Keratinocyte (primary cell): ENCODE results near the gene CCDC87. TPM values are rescaled to one million over a fixed set of nuclear protein-coding genes. Genes with fewer than 3 reads are reported as not detected.

Source experiments
- DNase-seq: peaks from one replicate; pipeline ENCODE4 v3.0.0-alpha.2; 2011; ENCODE audit warnings: low read depth, missing footprints, low spot score
- FAIRE-seq: peaks from 2 replicates; lab custom pipeline; 2011; peaks lifted over from hg19 to GRCh38; lab: Jason Lieb, UNC
- H2AFZ ChIP-seq: 2 replicates; pipeline ENCODE4 v1.6.0; 2012; ENCODE audit warnings: low read length, control low read depth, inconsistent platforms; ENCODE audit not compliant: control insufficient read depth
- H3K27ac ChIP-seq: 2 replicates; pipeline ENCODE4 v1.5.1; 2011; ENCODE audit warnings: low read length; ENCODE audit not compliant: control insufficient read depth, insufficient read depth
- H3K27me3 ChIP-seq: 3 replicates; pipeline ENCODE4 v1.6.0; 2011; ENCODE audit warnings: low read length; ENCODE audit not compliant: control insufficient read depth, insufficient read depth; ENCODE audit errors: extremely low read depth
- H3K36me3 ChIP-seq, 2 experiments: 2 replicates in 1 of 2; 3 replicates in 1 of 2; pipeline ENCODE4 v1.5.1; 2011; ENCODE audit warnings: low read length in 2 of 2, mild to moderate bottlenecking in 1 of 2; ENCODE audit not compliant: control insufficient read depth in 2 of 2, insufficient read depth in 2 of 2; ENCODE audit errors: extremely low read depth in 1 of 2
- H3K4me1 ChIP-seq: 3 replicates; pipeline ENCODE4 v1.5.1; 2011; ENCODE audit warnings: low read length; ENCODE audit not compliant: control insufficient read depth, insufficient read depth; ENCODE audit errors: extremely low read depth
- H3K4me2 ChIP-seq: 3 replicates; pipeline ENCODE4 v1.6.0; 2011; ENCODE audit warnings: low read depth, low read length; ENCODE audit not compliant: control insufficient read depth, insufficient read depth; ENCODE audit errors: extremely low read depth
- H3K4me3 ChIP-seq, 3 experiments: fragments of 200-600 bp in 1 of 3; sonication (generic) in 1 of 3; 2 replicates in 2 of 3; 3 replicates in 1 of 3; pipeline ENCODE4 v1.5.1; 2011 to 2016; ENCODE audit warnings: low read length in 3 of 3, mild to moderate bottlenecking in 3 of 3, control low read depth in 2 of 3, inconsistent platforms in 1 of 3, low read depth in 1 of 3, mixed read lengths in 1 of 3, mixed run types in 1 of 3, moderate library complexity in 1 of 3; ENCODE audit not compliant: control insufficient read depth in 2 of 3, insufficient read depth in 2 of 3; ENCODE audit errors: extremely low read depth in 1 of 3
- H3K79me2 ChIP-seq: 2 replicates; pipeline ENCODE4 v1.6.0; 2012; ENCODE audit warnings: low read length; ENCODE audit not compliant: control insufficient read depth, insufficient read depth
- H3K9ac ChIP-seq: 3 replicates; pipeline ENCODE4 v1.6.0; 2011; ENCODE audit warnings: low read length; ENCODE audit not compliant: control insufficient read depth, insufficient read depth; ENCODE audit errors: extremely low read depth
- H3K9me1 ChIP-seq: 3 replicates; pipeline ENCODE4 v1.6.0; 2011; ENCODE audit warnings: low read length; ENCODE audit not compliant: control insufficient read depth, insufficient read depth; ENCODE audit errors: extremely low read depth
- H3K9me3 ChIP-seq: 2 replicates; pipeline ENCODE4 v1.5.1; 2012; ENCODE audit warnings: low read depth, low read length; ENCODE audit not compliant: control insufficient read depth
- H4K20me1 ChIP-seq: 3 replicates; pipeline ENCODE4 v1.6.0; 2011; ENCODE audit warnings: low read length; ENCODE audit not compliant: control insufficient read depth, insufficient read depth; ENCODE audit errors: extremely low read depth
- EZH2 ChIP-seq: IDR thresholded peaks from one replicate; pipeline ENCODE4 v1.6.1; 2012; ENCODE audit warnings: inconsistent platforms, mild to moderate bottlenecking, low read length, moderate library complexity
- dilution Hi-C: fragments of 300-500 bp; cut with MboI; formaldehyde crosslinking; loops from one replicate; pipeline ENCODE4 v1.7.0; 2020; ENCODE audit warnings: low sequenced_read_pairs; ENCODE audit not compliant: extremely low pct_ligation_motif_present
- polyA plus RNA-seq, 5 experiments: library from polyadenylated mRNA; depleted of rRNA in 3 of 5; stranded (reverse) in 3 of 5; stranded (forward) in 1 of 5; unstranded in 1 of 5; fragments of >200 nt; gene quantifications; 1 replicate in 1 of 5; 2 replicates in 3 of 5; 3 replicates in 1 of 5; pipeline versions ENCODE4 v1.2.1 to v1.2.3, GENCODE V29; 2011 to 2012; ENCODE audit warnings: missing spikeins in 2 of 5, low read depth in 1 of 5, low replicate concordance in 1 of 5
- TF ChIP-seq, protein P1 (sequence below), 3 experiments: IDR thresholded peaks in 1 of 3; conservative IDR thresholded peaks in 1 of 3; optimal IDR thresholded peaks in 1 of 3; 2 replicates in 2 of 3; 3 replicates in 1 of 3; pipeline versions ENCODE3 to v1.5.1; 2011; ENCODE audit warnings: low read length in 3 of 3, mild to moderate bottlenecking in 3 of 3, moderate library complexity in 2 of 3, control low read depth in 1 of 3, inconsistent platforms in 1 of 3; ENCODE audit not compliant: insufficient read depth in 2 of 3; ENCODE audit errors: extremely low read depth in 1 of 3

CCDC87 gene
- polyA plus RNA-seq, 1 donor (not counting 4 experiments of a cell fraction or from before 2014, with no cell fraction given): 0.07 TPM

DNA sequence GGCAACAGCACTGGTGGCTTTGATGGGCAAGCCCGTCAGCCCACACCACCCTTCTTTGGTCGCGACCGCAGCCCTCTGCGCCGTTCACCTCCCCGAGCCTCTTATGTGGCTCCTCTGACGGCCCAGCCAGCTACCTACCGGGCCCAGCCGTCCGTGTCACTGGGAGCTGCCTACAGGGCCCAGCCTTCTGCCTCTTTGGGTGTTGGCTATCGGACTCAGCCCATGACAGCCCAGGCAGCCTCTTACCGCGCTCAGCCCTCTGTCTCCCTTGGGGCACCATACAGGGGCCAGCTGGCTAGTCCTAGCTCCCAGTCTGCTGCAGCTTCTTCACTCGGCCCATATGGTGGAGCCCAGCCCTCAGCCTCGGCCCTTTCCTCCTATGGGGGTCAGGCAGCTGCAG, 31.6 kb upstream of the CCDC87 start:
- peaks cover 54 to 57% of the 10 kb centered on the region in 2 experiments for H3K36me3 ChIP-seq
- H3K9me3 ChIP-seq: no peaks in the 10 kb centered on the region
- H3K27ac ChIP-seq: no peak overlapping the region
- FAIRE-seq (no peak), DNase-seq (no peak)
- dilution Hi-C loops: no loop called here
- H3K9me1 ChIP-seq: peaks cover 2% of the 10 kb centered on the region
- H4K20me1 ChIP-seq: peaks cover 60% of the 10 kb centered on the region
- TF ChIP-seq, protein P1, sequence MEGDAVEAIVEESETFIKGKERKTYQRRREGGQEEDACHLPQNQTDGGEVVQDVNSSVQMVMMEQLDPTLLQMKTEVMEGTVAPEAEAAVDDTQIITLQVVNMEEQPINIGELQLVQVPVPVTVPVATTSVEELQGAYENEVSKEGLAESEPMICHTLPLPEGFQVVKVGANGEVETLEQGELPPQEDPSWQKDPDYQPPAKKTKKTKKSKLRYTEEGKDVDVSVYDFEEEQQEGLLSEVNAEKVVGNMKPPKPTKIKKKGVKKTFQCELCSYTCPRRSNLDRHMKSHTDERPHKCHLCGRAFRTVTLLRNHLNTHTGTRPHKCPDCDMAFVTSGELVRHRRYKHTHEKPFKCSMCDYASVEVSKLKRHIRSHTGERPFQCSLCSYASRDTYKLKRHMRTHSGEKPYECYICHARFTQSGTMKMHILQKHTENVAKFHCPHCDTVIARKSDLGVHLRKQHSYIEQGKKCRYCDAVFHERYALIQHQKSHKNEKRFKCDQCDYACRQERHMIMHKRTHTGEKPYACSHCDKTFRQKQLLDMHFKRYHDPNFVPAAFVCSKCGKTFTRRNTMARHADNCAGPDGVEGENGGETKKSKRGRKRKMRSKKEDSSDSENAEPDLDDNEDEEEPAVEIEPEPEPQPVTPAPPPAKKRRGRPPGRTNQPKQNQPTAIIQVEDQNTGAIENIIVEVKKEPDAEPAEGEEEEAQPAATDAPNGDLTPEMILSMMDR (optimal IDR thresholded peaks at IDR 0.05 in 1 of 3, IDR thresholded peaks at IDR 0.05 in 1 of 3, conservative IDR thresholded peaks at IDR 0.05 in 1 of 3; ENCODE audit: extremely low read depth in 1 of 3, insufficient read depth in 2 of 3, low read length in 3 of 3): no peak
- TF ChIP-seq EZH2: no peak
- no peaks in the 10 kb centered on the region for H3K27me3 ChIP-seq
- no peak overlapping the region for H3K4me3 ChIP-seq
- H3K4me2 ChIP-seq: no peak overlapping the region
- H3K79me2 ChIP-seq: peaks cover 99% of the 10 kb centered on the region
- H3K4me1 ChIP-seq: peaks cover 5% of the 10 kb centered on the region
- H2AFZ ChIP-seq: no peak overlapping the region
- H3K9ac ChIP-seq: no peak overlapping the region

DNA sequence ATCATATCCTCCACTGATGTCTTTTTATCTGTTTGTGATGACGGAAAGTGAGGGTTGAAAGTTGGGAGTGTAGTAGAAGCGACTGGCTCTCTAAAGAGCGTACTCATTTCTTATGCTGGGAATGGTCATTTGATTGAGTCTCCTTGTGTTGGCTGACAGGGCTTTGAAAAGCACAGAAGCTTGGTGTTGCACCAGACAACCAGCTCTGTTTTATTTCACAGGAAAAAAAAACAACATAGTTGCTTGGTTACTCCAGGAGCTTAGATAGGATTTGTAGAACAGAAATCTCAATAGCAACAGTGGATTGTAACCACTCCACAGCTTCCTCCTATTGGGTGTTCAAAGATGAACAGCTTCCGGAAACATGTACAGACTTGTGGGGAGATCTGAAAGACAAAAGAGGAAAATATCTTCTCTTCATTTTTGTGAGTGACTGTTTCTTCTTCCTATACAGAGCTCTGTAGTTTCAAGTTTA, 26.3 kb upstream of the CCDC87 start:
- DNase-seq (peak; percentile 40), FAIRE-seq (no peak)
- peaks cover 2% of the 10 kb centered on the region for H3K9me1 ChIP-seq
- dilution Hi-C loops: no loop called here
- H2AFZ ChIP-seq: no peak overlapping the region
- peaks cover 61% of the 10 kb centered on the region for H4K20me1 ChIP-seq
- H3K4me3 ChIP-seq: peak overlapping the region; percentile 85 to 100 (median 96)
- peaks cover 75% of the 10 kb centered on the region for H3K79me2 ChIP-seq
- no peaks in the 10 kb centered on the region for H3K27me3 ChIP-seq
- peaks cover 21% of the 10 kb centered on the region for H3K4me1 ChIP-seq
- peak overlapping the region; percentile 98 for H3K9ac ChIP-seq
- no peak for TF ChIP-seq EZH2
- TF ChIP-seq, protein P1 (optimal IDR thresholded peaks at IDR 0.05 in 1 of 3, IDR thresholded peaks at IDR 0.05 in 1 of 3, conservative IDR thresholded peaks at IDR 0.05 in 1 of 3; ENCODE audit: extremely low read depth in 1 of 3, insufficient read depth in 2 of 3, low read length in 3 of 3): no peak
- H3K9me3 ChIP-seq: no peaks in the 10 kb centered on the region
- peaks cover 13 to 33% of the 10 kb centered on the region in 2 experiments for H3K36me3 ChIP-seq
- peak overlapping the region; percentile 100 for H3K4me2 ChIP-seq
- H3K27ac ChIP-seq: peak overlapping the region; percentile 97
